Measurements from ENCODE around the gene SPTBN4.

GRCh38 chr19:40493778-40494177, 27.0 kb downstream of the SPTBN4 start:
- no peak for TF ChIP-seq CTCF (IDR thresholded peaks at IDR 0.05)
- no peak for TF ChIP-seq POLR2A (IDR thresholded peaks at IDR 0.05)

Measured in Peyer's patch (tissue), 4 donors.